ENCODE results near the gene SLC27A4.
A peak's percentile ranks its signal among the peaks of the same experiment; 100 is the strongest.

The SLC27A4 gene

DNA sequence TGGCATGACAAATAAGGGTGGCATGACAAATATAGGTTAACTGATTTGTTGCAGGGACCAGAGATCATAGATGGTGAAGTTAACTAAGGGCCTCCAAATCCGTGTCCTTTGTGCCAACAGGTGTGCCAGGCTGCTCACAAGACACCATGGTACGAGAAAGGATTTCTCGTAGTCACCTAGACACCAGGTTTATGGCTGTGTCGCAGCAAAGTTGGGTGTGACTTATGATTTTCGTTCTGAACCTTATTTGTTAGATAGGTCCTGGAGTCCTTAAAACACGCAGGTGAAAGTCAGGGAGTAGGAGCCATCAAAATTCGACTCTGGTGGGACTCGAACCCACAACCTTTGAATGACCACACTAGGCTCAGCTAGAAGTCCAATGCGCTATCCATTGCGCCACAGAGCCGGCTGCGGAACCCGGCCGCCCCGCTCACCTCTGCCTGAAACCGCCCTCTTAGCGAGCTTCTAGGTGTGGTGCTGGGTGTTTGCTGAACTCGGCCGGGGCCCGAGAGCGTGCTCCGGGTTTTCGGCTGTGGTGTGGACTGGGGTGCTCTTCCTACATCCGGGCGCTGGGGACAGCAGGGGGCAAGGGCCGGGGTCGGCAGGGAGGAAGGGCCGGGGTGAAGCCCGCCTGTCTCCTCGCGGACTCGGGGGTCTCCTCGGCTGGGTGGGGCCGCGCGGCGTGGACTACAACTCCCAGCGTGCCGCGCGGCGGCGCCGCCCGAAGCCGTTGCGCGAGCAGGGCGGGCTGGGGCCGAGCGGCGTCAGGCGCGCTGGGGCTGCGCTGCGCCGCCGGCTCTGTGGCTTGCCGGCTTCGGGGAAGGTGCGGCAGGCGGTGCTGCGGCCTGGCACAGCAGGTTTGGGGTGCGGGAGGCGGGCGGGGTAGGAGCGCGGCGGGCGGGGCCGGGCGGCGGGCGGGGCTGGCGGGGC lies at the start of gene SLC27A4:
Gene SLC27A4 (plus strand): TSS at position 767 of the 930 bp plus-strand sequence. CDS start 2,606 bp downstream, outside the sequence.
- DNase-seq: peak; percentile 80

DNA sequence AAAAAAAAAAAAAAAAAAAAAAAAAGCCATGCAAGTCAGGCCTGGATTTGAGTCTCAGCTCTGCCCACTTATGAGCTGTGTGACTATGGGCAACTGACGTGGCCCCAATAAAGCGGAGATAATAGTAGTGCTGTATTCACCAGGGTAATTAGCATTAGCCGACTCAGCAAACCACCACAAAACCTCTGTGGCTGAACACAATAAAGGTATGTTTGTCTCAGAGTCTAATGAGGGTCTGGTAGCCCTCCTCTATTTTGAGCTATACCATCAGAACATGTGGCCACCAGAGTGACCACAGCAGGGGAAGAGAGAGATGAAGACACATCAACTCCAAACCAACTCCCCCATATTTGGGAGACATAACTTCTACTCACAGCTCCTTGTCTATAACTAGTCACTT lies 48.3 kb upstream of the SLC27A4 start:
- no peak for DNase-seq

DNA sequence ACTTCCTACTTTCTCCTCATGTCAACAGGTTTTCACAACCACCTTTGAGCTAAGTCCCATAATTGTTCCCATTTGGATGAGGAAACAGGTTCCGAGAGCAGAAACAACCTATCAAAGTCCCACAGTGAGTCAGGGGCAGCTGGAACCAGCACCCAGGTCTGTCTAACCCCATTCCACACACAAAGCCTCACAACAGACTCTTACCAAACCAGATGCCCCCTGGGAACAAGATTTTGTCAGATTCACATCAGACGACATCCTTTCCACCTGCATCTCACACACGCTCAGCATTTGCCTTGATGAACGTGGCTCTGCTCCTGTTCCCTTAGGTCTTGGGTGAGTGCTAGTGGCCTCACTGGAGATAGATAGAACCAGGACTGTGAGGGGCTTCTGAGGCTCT lies 47.2 kb upstream of the SLC27A4 start:
- DNase-seq: no peak

DNA sequence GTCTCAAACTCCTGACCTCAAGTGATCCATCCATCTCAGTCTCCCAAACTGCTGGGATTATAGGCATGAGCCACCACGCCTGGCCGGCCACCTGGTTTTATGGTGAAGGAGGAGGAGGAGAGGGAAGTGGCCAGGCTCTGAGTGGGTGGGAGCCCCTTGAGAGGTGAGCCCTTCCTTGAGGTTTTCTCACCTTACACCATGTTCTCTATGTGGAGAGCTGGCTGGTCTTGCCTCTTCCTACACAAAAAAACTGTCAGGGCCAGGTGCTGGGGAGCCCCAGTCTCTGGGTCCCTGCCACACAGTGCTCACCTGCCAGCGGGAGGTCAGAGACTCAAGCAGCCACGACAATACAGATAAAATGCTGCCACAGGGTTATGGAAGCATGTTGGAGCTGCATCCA lies 46.2 kb upstream of the SLC27A4 start:
- DNase-seq: no peak

DNA sequence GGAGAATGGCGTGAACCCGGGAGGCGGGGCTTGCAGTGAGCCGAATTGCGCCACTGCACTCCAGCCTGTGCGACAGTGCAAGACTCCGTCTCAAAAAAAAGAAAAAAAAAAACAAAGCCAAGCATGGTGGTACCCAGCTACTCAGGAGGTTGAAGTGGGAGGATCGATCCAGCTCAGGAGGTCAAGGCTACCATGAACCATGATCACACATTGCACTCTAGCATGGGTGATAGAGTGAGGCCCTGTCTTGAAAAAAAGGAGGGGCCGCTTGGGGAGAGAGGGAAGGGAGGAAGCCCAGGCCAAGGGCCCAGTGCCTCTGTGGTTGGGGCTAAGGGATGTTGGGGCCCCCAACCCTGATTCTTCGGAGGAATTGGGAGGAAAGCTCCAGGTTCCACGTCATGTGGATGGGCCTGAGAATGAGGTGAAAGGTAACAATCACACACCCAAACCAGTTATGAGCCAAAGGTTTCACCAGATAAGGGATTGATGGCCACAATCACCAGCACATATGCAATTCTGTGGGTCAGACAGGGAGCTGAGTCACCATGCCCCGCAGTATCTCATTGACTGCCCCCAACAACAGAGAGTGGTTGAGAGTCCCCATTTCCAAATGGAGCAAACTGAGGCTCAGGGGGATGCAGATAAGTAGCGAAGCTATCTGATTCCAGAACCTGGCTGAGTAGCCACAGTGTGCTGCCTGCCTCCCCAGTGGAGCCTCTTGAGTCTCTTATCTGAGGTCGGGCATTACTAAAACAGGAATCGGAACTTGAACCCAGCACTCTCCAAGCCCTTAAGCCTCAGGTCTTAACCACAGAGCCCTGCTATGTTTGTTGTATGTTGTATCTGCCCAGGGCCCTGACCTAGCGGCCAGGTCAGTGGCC lies 43.7 kb upstream of the SLC27A4 start:
- DNase-seq: no peak

DNA sequence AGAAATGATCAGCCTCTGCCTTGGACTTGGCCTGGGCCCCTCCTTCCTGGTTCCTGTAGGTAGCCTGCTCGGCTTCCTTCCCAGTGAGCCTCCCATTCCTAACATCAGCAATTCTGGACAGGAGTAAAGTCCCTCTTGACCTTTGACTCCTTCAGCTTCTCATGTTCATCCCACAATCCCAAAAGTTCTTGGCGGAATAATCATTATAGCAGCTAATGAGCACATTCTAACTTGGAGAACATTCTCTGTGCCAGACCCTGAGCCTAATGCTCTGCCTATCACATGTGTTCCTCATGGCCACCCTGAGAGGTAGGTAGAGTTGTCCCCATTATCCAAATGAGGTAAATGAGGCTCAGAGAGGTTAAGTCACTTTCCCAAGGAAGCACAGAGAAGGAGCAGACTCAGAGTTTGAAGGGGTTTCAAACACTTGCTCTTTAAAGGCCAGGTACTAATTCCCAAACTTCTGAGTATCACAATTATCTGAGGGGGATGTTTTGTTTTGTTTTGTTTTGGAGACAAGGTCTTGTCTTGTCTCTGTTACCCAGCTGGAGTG lies 43.0 kb upstream of the SLC27A4 start:
- DNase-seq: no peak

DNA sequence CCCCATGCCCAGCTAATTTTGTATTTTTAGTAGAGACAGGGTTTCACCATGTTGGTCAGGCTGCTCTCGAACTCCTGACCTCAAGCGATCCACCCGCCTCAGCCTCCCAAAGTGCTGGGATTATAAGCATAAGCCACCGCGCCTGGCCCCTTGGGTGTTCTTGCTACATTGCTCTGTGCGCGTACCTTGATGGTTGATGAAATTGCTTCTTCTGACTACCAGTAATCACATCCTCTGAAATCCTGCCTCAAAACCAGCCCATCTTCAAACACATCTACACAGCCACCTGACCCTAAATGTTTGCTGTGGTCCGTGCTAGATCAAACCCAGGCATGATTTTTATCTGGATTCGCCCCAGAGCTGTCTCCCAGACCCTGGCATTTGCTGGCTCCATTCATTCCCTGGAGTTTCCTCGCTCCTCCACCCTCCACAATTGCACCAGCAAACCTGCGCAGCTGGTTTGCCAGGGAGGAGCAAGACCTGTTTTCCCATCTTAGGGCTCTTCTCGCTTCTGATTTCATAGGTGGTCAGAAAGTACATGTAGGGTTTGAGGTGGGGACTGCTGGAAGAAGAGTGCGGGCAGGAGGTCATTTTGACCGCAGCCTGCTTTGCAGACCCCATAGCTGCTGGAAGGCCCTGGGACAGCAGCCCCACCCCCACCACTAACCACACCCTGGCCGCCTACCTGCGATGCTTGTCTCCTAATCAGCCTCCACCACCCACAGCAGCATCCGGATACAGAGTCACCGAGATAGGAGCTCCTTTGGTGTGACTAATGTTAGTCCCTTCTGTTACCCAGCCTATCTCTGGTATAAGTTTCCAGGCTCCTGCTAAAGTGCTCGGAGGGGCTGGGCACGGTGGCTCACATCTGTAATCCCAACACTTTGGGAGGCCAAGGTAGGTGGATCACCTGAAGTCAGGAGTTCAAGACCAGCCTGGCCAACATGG lies 41.5 kb upstream of the SLC27A4 start:
- no peak for DNase-seq

DNA sequence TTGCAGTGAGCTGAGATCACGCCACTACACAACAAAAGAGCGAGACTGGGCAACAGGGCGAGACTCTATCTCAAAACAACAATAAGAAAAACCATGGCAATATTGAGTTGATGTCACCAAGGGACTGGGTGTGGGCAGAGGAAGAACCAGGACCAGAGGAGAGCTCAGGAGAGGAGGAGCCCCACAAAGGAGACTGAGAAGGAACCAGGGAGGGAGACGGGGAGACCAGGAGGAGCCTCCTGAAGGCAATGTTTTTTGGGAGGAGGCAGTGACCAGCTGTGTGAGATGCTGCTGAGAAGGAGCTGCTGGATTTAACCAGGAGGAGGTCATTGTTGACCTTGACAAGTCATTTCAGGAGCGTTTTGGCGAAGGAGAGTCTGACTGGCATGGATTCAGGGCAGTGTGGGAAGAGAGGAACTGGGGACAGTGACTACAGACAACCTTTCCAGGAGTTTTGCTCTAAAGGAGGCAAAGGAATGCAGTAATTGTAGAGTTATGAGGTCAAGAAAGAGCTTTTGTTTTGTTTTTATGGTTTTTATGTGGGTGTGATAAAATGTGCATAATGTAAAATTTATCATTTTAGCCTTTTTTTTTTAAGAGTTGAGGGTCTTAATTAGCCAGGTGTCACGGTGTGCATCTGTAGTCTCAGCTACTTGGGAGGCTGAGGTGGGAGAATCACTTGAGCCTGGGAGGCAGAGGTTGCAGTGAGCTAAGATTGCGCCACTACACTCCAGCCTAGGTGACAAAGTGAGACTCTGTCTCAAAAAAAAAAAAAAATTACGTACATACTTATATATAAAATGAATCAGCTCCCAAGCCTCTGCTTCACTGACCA lies 36.0 kb upstream of the SLC27A4 start:
- no peak for DNase-seq

DNA sequence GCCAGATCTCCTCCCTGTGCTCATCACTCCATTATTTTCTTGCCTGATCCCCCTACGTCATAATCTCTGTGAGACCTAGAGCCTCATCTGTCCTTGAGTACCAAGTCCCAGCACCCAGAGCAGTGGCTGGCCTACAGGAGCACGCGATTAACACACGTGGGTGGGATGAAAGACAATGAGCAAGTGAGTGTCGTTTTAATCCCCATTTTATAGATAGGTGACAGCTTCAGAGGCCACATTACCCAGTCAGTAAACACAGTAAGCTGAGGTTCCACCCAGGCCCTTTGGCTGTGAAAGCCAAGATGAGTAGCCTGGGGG lies 35.4 kb upstream of the SLC27A4 start:
- DNase-seq: no peak

DNA sequence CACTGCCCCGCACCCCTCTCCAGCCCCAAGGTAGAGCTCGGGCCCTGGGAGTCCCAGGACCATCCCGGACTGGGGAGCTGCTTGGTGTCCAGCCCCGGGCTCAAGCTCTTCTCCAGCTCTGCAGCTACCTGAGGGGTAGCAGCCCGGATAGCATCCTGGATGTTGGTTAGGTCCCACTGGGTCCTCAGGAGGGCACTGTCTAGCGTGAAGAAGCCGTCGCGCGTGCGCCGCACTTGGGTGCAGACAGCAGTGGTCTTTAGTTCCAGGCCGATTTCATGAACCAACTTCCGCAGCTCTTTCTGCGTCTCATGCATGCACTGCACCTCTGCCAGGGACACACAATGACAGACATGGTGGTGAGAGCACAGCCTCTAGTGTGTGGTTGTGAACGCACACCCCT lies 30.8 kb upstream of the SLC27A4 start:
- no peak for DNase-seq

DNA sequence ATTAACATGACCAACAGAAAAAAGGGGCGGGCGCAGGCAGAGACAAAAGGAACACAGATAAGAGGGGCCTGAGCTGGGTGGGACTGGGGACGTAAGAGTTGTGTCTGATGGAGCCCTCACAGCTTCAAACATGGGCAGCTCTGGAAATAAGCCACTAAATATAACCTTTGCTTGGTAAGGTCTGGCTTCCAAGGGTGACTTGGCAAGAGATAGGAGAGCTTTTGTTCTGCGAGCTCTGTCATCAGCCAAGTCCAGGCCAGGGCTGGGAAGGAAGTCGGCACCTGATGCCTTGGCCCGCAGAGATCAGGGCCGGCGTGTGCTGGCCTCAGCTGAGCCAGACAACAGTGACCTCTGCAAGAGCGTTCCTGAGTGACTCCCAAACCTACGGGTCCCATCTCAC lies 29.9 kb upstream of the SLC27A4 start:
- no peak for DNase-seq

DNA sequence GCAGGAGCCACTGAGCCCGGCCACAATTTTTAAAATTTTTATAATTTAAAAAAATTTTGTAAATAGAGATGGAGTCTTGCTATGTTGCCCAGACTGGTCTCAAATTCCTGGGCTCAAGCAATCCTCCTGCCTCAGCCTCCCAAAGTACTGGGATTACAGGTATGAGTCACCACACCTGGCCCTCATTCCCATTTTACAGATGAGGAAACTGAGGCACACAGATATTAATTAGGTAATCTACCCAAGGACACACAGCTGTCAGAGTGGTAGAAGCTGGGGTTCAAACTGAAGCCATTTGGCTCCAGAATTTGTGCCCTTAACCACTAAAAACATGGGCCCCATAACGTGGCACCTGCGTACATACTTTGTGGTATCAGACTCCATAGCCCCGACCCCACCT lies 25.6 kb upstream of the SLC27A4 start:
- no peak for DNase-seq

DNA sequence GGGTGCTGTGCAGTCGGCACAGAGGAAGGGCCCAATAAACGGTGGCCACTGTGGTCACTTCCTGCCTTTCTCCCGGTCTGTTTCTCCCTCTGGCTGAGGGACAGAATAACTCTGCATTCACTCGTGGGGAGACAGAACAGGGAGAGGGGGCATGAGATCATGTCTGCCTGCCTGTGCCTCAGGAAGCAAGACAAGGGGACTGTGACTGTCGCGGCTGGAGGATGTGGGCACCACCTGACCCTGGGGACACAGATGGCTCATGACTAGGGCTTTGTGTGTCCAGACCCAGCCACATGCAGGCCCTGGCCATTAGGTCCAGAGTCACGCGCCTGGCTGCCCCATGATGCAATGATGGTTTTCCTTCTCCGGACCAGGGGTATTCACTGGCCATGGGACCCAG lies 23.9 kb upstream of the SLC27A4 start:
- DNase-seq: no peak

DNA sequence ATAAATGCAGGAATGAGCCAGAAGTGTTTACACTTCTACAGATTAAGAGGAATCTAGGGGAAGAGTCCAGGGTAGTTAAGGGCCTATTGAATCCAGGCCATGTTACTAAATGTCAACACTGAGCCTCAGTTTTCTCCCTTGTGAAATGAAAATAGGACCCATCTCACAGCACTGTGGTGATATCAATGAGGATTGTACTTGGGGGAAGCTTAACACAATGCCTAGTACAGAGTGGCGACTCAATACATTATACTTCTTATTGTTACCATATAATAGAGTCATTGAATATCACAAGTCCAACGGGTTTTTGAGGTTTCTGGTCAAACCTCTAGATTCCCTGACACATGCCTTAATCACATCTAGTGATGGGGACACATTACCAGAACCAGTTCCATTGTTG lies 22.7 kb upstream of the SLC27A4 start:
- DNase-seq: no peak

DNA sequence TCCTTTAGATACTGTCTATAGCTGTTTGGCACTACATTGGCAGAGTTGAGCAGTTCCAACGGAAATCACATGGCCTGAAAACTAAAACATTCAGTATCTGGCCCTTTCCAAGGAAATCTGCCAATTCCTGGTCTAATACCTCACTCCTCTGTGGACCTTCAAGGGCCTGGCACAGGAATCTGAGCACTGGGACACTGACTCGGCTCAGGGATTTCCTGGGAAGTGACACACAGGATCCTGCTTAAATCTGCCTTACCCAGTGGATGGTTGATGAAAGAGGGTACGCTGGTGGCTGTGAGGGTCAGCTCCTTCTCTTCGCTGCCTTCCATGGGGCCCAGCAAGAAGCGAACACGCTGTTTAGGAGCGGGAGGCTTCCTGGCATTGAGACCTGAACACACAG lies 19.0 kb upstream of the SLC27A4 start:
- DNase-seq: no peak

DNA sequence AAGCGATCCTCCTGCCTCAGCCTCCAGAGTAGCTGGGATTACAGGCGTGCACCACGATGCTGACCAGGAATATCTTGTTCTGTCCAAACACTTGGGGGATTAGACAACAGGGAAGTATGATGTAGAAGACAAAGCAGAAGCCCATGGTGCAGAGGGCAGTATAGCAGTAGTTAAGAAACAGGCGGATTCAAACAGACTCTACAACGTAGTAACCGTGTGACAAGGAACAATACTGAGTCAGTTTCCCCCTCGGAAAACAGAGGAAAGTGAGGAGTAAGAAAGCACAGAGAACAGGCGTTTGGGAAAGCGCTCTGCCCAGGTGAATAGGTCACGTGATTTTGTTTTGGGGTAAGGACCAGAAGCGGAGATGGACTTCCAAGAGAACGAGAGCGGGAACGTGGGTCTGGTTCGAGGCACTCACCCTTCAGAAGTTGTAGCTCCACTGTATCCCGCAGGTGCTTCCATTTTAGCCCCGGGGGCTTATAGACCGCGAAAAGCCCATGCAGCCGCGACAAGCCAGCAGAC lies 18.4 kb upstream of the SLC27A4 start:
- DNase-seq: no peak

DNA sequence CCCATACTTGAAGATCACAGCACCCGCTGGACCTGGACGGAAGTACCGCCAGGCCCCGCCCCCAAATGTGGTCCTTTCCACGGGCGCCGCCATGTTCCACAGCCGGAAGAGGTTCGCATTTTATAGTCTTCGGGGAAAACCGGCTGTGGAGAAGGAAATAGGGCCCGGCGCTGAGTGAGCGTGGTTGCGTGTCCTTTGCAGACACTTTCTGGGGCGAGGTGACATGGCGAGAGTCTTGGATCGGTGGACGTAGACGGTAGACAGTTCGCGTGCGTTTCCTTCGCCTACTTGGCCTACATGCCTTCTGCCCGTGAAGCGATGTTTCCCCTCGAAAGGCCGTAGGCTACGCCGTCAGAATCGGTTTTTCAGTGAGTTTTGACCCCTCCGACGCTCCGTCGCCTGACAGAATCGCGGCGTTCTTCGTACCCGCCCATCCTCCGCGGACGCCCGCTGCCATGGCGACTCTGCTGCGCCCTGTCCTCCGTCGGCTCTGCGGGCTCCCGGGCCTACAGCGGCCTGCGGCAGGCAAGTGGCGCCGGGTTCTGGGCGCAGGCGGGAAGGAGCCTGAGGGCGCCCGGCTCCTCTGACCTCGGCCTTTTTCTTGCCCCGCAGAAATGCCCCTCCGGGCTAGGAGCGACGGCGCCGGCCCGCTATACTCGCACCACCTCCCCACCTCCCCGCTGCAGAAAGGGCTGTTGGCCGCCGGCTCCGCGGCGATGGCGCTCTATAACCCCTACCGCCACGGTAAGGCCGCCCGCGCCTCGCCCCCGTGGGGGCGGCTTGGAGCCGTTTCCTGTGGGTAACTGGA lies 17.7 kb upstream of the SLC27A4 start, which contains the start of the genes COQ4 and TRUB2:
Gene COQ4 (plus strand): TSS at position 436 of the 808 bp plus-strand sequence. CDS start 20 bp downstream, at position 456.
Gene TRUB2 (minus strand): TSS at position 44 of the 808 bp plus-strand sequence. CDS start 39 bp downstream, at position 5.
- peak; percentile 95 for DNase-seq

DNA sequence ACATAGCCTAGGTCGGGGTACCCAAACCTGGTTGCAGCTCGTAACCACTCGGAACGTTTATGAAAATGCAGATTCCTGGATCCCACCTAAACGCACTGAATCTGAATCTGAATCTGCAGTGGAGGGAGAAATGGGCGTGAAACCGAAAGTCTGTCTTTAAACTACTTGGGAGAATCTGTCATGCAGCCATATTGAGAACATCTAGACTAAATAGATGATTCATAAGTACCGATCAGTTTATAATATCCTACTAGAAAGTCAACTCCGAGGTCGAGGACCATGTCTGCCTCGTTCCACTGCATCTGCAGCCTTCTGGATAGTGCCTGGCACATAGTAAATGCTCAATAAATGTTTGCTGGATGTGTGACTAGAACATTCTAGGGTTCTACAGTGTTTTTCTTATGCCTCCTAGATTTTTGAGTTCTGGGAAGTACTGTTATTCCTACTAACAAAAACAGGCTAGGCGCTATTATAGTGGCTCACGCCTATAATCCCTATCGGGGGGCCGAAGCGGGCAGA lies 17.1 kb upstream of the SLC27A4 start:
- no peak for DNase-seq

DNA sequence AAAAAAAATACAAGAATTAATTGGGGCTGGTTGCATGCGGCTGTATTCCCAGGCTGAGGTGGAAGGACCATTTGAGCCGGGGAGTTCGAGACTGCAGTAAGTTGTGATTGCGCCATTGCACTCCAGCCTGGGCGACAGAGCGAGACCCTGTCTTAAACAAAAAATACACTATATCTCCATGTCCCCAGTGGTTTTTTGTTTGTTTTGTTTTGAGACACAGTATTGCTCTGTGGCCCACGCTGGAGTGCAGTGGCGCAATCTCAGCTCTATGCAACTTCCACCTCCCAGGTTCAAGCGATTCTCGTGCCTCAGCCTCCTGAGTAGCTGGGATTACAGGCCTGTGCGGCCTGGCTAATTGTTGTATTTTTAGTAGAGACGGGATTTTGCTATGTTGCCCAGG lies 16.5 kb upstream of the SLC27A4 start:
- DNase-seq: no peak

DNA sequence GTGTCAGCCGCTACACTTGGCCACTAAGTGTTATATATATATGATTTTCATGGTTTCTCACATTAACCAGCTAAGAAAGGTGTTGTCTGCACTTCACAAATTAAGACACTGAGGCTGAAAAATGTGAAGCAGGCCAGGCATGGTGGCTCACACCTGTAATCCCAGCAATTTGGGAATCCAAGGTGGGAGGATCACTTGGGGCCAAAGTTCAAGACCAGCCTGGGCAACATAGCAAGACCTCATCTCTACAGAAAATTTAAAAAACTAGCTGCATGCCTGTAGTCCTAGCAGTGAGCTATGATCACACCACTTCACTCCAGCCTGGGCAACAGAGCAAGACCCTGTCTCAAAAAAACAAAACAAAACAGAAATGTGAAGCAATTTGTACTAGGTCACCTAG lies 15.9 kb upstream of the SLC27A4 start:
- no peak for DNase-seq
